Measurements from ENCODE around the gene TASP1.
"Not testable (repeated sequence)": the region's sequence is repeated elsewhere in the genome, so short reads cannot be mapped to it uniquely, and the experiment has no call there.

TASP1 gene

GRCh38 chr20:13485019-13485418 lies 153.7 kb downstream of the TASP1 start:
- not testable (repeated sequence) for DNase-seq

- not testable (repeated sequence) for DNase-seq
These were observed 155.3 kb downstream of the TASP1 start for GRCh38 chr20:13483472-13483871.

- DNase-seq, result no peak
These were observed 160.4 kb downstream of the TASP1 start for GRCh38 chr20:13478366-13478765.

- no peak for DNase-seq
These were observed 164.3 kb downstream of the TASP1 start for GRCh38 chr20:13474467-13474866.

- DNase-seq, result no peak
These were observed 169.5 kb downstream of the TASP1 start for GRCh38 chr20:13469262-13469661.

GRCh38 chr20:13468166-13468565 lies 170.6 kb downstream of the TASP1 start:
- no peak for DNase-seq

GRCh38 chr20:13464702-13465101 lies 174.0 kb downstream of the TASP1 start:
- no peak for DNase-seq

GRCh38 chr20:13461849-13462458 lies 176.8 kb downstream of the TASP1 start:
- DNase-seq, result no peak

GRCh38 chr20:13458860-13459451 lies 179.8 kb downstream of the TASP1 start:
- DNase-seq, result no peak

GRCh38 chr20:13457487-13457886 lies 181.2 kb downstream of the TASP1 start:
- no peak for DNase-seq

- DNase-seq, result no peak
These were observed 183.0 kb downstream of the TASP1 start for GRCh38 chr20:13455713-13456112.

- DNase-seq, result no peak
These were observed 185.4 kb downstream of the TASP1 start for GRCh38 chr20:13453367-13453766.

- DNase-seq, result no peak
These were observed 186.1 kb downstream of the TASP1 start for GRCh38 chr20:13452470-13453124.

GRCh38 chr20:13449868-13450434 lies 188.8 kb downstream of the TASP1 start:
- DNase-seq, result no peak

- no peak for DNase-seq
These were observed 191.1 kb downstream of the TASP1 start for GRCh38 chr20:13447385-13448180.

- DNase-seq, result no peak
These were observed 195.0 kb downstream of the TASP1 start for GRCh38 chr20:13443690-13444089.

GRCh38 chr20:13442986-13443385 lies 195.7 kb downstream of the TASP1 start:
- no peak for DNase-seq

- no peak for DNase-seq
These were observed 197.3 kb downstream of the TASP1 start for GRCh38 chr20:13441388-13441787.

GRCh38 chr20:13436530-13436929 lies 202.2 kb downstream of the TASP1 start:
- DNase-seq, result no peak

GRCh38 chr20:13432126-13432525 lies 206.6 kb downstream of the TASP1 start:
- no peak for DNase-seq

GRCh38 chr20:13430346-13431002 lies 208.3 kb downstream of the TASP1 start:
- DNase-seq, result no peak

- DNase-seq, result no peak
These were observed 210.0 kb downstream of the TASP1 start for GRCh38 chr20:13428684-13429083.

GRCh38 chr20:13426870-13427269 lies 211.9 kb downstream of the TASP1 start:
- no peak for DNase-seq

Data from stimulated activated naive CD4-positive, alpha-beta T cell treated with Interleukin-2 at 50 U/mL for 16 hours (primary cell).